IPS-18c (cell line): ENCODE measurements around the gene TRIM17.
A peak's percentile ranks its signal among the peaks of the same experiment; 100 is the strongest.

Source experiments
- H3K4me3 ChIP-seq: 2 replicates; pipeline ENCODE4 v1.7.0; 2013; ENCODE audit warnings: low read depth, mild to moderate bottlenecking, low read length, moderate library complexity; ENCODE audit not compliant: insufficient read depth
- H3K9me3 ChIP-seq: one replicate; pipeline ENCODE4 v1.6.1; 2013; ENCODE audit warnings: mild to moderate bottlenecking, low read length, moderate library complexity; ENCODE audit not compliant: control insufficient read depth, insufficient read depth

TRIM17 gene

GRCh38 chr1:228408869-228409805 lies 7.5 kb downstream of the TRIM17 start:
- Histone ChIP-seq H3K4me3 (no peak overlapping the region), H3K9me3 (no peaks in the 10 kb centered on the region)

- H3K4me3 ChIP-seq, result peak overlapping the region; percentile 59
- H3K9me3 ChIP-seq, result no peaks in the 10 kb centered on the region
Measured at GRCh38 chr1:228408041-228408868, 8.4 kb downstream of the TRIM17 start.

DNA sequence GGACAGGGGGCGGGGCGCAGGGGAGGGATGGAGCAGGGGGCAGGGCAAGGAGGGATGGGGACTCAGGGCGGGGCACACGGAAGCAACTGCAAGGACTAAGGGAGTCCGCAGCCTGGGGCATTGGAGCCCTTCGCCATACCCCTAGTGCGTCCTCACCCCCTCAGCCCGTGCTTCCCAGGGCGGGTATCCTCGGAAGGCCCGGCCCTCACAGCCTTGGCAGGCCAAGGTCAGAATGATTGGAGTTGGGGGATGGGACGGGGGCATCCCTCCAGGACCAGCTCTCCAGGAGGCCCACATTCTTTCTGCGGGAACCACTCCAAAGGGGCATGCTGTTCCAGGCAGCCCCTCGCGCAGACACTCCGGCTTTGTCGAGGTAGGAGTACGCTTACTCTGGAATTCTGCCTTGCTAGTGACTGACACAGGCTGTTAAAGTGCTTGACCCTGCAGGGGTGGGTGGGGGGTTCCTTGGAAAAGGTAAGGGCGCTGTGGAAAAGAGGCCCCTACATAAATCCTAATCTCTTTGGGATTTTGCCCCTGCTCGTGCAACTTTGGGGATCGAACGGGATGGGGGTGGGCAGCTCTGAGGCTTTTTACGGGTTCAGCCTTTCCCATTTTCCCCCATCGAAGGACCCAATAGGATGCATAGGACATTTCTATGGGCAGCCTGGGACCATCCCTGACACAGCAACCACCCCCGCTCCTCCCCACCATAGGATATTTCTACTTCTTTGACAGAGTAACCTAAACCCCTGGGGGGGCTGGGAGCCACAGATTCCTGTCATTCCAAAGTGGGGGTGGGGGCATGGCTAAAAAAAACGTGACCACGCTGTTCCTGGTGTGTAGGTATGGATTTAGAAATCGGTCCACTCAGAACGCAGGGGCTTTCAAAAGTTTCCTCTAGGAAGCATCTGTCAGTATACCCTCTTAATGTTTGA lies 9.3 kb downstream of the TRIM17 start:
- H3K9me3 ChIP-seq, result no peaks in the 10 kb centered on the region
- H3K4me3 ChIP-seq, result peak overlapping the region; percentile 59

- Histone ChIP-seq H3K9me3 (no peaks in the 10 kb centered on the region), H3K4me3 (peak overlapping the region; percentile 84)
Measured at GRCh38 chr1:228405979-228406228, 10.8 kb downstream of the TRIM17 start.

DNA sequence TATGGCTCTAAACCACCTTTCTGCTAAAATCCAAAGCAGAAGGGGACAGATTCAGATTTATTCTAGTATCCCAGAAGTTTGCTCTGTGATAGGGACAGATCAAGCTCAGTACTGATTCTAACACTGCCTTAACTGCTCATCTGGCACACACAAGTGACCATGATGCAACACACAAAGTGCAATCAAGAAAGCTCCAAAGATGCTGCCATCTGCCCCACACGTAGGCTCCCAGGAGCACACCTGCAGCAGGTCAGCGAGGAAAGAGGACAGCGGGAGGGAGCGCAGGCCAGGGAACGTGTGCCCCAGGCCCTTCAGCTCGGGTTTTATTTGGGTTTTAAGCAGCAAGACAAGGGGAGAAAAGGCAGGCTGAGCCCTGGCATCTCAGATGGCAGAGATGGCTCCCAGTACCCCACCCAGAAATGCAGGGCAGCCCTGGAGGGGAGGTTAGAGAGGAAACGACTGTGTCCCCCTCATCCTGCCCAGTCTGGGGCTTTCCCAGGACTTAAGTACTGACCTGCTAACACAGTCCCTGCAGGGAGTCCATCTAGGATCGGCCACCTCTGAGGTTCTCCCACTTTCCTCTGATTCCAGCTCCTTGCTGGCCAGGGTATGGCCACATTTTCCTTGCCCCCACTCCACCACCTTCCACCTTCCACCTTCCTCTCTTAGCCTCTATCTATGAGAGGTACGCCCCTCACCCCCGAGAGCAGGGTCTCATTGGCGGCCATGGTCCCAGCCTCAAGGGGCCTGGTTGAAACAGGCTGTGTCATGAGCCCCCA lies 11.3 kb downstream of the TRIM17 start:
- Histone ChIP-seq H3K9me3 (no peaks in the 10 kb centered on the region), H3K4me3 (peak overlapping the region; percentile 84)

DNA sequence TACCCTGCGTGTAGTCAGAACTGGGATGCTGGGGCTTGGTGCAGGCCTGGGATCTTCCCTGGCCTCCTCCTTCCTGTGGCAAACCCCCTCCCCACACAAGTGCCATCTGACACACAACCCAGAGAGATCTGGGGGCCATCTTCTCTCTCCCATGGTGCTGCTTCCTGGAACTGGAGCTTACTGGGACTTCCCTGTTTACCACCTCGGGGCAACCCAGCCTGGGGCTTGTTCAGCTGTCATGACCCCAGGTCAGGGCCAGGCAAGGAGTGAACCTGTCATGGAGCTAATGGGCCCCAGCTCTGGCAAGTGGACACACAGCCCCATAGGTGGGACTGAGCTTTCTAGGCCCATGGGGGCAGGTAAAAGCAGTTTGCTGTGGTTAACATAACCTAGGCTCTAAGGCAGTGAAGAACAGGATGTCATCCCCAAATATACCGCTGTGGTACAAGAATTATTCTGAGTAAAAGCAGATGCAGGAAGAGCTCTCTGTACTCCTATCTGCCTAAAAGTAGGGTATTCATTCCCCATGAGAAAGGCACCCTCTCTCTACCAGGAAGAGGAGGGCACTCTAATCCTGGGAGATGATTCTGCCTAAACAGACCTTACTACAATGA lies 12.4 kb downstream of the TRIM17 start:
- Histone ChIP-seq H3K4me3 (no peak overlapping the region), H3K9me3 (no peaks in the 10 kb centered on the region)

DNA sequence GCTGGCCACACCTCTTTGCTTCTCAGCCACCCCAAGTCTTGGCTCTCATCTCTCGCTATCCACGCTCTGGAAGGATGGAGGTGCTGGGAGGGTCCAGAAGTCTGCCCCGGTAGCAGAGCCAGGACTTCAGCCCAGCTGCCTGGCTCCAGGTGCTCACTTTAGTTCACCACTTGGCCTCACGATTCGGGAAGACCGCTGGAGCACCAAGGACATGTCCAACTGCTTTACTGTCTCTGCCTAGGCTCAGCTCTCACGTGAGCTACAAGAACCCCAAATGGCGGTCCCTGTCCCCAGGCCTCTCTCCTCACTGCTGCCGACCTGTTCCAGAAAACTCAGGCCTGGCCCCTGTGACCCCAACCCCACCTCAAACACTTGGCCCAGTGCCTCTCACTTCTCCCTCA lies 13.4 kb downstream of the TRIM17 start:
- no peak overlapping the region for H3K4me3 ChIP-seq
- no peaks in the 10 kb centered on the region for H3K9me3 ChIP-seq

- H3K4me3 ChIP-seq, result no peak overlapping the region
- H3K9me3 ChIP-seq, result no peaks in the 10 kb centered on the region
Measured at GRCh38 chr1:228402641-228403025, 14.0 kb downstream of the TRIM17 start.

DNA sequence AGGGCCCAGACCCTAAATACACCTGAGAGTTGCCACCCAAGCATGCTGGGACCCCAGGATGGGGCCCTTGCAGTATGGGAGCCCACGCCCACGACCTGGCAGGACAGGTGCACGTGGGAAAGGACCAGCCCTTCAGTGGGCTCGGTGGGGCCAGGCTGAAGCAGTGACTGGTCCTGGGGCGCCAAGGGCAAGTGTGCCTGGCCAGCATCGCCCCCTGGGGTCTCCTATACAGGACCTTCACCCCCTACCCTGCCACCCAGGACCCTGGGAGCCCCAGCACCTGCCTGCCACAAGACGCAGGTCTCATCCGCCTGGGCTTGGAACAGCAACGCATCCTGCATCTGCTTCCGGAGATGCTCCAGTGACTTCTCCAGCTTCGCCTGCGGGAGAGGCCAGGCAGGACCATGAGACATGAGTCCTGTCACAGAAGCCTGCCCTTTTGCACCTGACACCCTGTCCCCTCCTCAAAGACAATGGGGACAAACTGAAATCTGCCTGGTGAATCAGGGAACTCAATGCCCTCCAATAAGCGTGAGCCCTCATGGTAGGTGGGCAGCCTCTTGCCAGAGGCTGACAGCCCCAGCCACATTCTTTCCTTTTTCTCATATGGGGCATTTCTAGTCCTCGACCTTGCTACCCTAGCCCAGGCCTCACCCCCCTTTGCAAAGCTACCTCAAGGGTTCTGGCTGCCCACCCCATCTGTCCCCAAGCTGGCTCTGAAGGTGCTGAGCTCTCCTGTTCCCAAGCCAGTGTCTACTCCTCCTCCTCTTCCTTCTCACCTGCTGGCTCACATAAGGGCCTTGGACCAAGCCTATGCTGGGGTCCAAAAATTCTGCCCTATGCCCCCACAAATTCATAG lies 14.7 kb downstream of the TRIM17 start:
- Histone ChIP-seq H3K4me3 (no peak overlapping the region), H3K9me3 (no peaks in the 10 kb centered on the region)

DNA sequence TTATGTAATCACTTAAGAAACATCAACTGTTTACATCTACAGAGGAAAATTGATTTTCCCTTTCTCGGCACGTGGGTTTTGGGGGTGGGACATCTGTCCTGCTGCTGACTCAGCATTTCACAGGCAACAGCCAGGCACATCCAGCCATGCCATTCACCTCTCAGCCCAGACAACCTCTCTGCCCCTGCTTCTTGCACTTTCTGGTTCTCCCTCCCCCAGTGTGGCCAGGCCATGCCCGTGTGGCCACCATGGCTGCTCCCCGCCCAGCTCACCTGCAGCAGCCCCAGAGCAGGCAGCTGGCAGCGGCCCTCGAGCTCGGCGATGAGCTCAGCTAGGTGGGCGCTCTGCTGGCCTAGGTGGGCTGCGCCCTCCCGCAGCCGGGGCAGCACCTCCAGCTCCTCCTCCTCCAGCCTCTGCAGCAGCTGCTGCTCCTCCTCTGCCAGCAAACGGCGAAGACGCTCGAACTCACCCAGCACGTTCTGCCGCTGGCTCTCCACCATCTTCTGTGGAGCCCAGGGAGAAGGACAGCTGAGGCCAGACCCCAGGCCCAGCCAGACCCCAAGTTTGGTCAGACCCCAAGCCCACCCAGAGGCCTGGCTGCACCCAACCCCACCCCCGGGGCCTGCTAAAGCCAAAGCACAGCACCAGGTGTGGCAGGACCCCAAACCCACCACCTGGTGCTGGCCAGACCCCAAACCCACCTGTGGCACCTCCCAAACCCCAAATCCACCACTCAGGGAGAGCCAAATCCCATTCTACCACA lies 15.8 kb downstream of the TRIM17 start:
- no peak overlapping the region for H3K4me3 ChIP-seq
- no peaks in the 10 kb centered on the region for H3K9me3 ChIP-seq

- no peak overlapping the region for H3K4me3 ChIP-seq
- H3K9me3 ChIP-seq, result no peaks in the 10 kb centered on the region
Measured at GRCh38 chr1:228400237-228400651, 16.4 kb downstream of the TRIM17 start.

GRCh38 chr1:228399531-228400236 lies 17.0 kb downstream of the TRIM17 start:
- Histone ChIP-seq H3K9me3 (peaks cover 2% of the 10 kb centered on the region), H3K4me3 (no peak overlapping the region)

GRCh38 chr1:228398741-228399461 lies 17.8 kb downstream of the TRIM17 start:
- no peak overlapping the region for H3K4me3 ChIP-seq
- peaks cover 2% of the 10 kb centered on the region for H3K9me3 ChIP-seq

DNA sequence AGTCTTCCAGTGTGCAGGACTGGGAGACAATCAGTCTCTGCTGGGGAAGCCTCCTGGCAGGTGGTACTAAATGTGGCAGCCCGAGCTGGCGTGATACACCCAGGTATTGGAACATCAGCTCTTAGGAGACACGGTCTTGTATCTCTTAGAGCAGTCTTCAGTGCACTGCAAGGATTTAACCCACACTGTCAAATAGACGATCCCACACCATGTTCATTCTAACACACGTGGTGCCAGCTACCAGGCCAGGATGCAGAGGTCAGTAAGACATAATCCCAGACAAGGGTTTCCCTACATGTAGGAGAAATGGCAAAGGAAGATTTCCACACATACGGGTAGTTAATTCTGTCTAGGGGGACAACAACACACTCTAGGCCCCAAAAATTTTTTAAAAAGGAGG lies 18.7 kb downstream of the TRIM17 start:
- no peak overlapping the region for H3K4me3 ChIP-seq
- peaks cover 2% of the 10 kb centered on the region for H3K9me3 ChIP-seq
